HepG2 (cell line): Measurements from ENCODE around the gene MYO10. TPM values are rescaled to one million over a fixed set of nuclear protein-coding genes. Genes with fewer than 3 reads are reported as not detected.
"Not testable (repeated sequence)": the region's sequence is repeated elsewhere in the genome, so short reads cannot be mapped to it uniquely, and the experiment has no call there.

ENCODE experiments used
- ATAC-seq: fragments of 200-7000 bp; cut with Tn5 transposase; 3 replicates; pipeline ENCODE4 v1.9.1; 2020; ENCODE audit warnings: mild to moderate bottlenecking, moderate library complexity
- BruUV-seq: library from RNA; stranded (reverse); fragments of 400-500 nt; replicated peaks from 2 replicates; lab custom pipeline; 2021; lab: Mats Ljungman, UMichigan
- CTCF ChIA-PET: fragments of 300-600 bp; formaldehyde crosslinking; extraction: SDS; loops from one replicate; lab custom pipeline; 2021; ENCODE audit warnings: low total read pairs, inconsistent platforms, low intra/inter-chr PET ratio; lab: Yijun Ruan, JAX
- POLR2A ChIA-PET: fragments of 350-600 bp; sonication (Branson Sonifier 250); formaldehyde crosslinking; loops from one replicate; lab custom pipeline; 2020; ENCODE audit warnings: antibody characterized with exemption, inconsistent platforms; lab: Yijun Ruan, JAX
- DNase-seq: peaks from one replicate; pipeline ENCODE4 v3.0.0-alpha.2; 2015; ENCODE audit warnings: low spot score
- FAIRE-seq: peaks from 3 replicates; lab custom pipeline; 2011; peaks lifted over from hg19 to GRCh38; lab: Jason Lieb, UNC
- H2AFZ ChIP-seq: one replicate; pipeline ENCODE4 v1.6.1; 2011; ENCODE audit warnings: low read length, inconsistent platforms
- H3K27ac ChIP-seq: fragments of 300-600 bp; 3 replicates; pipeline ENCODE4 v1.8.0; 2011; ENCODE audit warnings: mixed run types, mild to moderate bottlenecking, mixed read lengths, low read length, inconsistent platforms; ENCODE audit not compliant: insufficient read depth; ENCODE audit errors: extremely low read length
- H3K27me3 ChIP-seq, 2 experiments: fragments of 200-600 bp in 1 of 2; 2 replicates in 1 of 2; 3 replicates in 1 of 2; pipeline versions ENCODE4 v1.6.0 to v1.8.0; 2011; ENCODE audit warnings: low read length in 2 of 2, mild to moderate bottlenecking in 2 of 2, moderate library complexity in 2 of 2, inconsistent platforms in 1 of 2; ENCODE audit not compliant: insufficient read depth in 2 of 2, control insufficient read depth in 1 of 2
- H3K36me3 ChIP-seq, 2 experiments: fragments of 200-600 bp in 1 of 2; replicated peaks in 1 of 2; 2 replicates in 1 of 2; 3 replicates in 1 of 2; pipeline versions ENCODE4 v1.5.1 to v1.8.0; 2011; ENCODE audit warnings: low read length in 2 of 2, inconsistent platforms in 1 of 2; ENCODE audit not compliant: insufficient read depth in 2 of 2, control insufficient read depth in 1 of 2
- H3K4me1 ChIP-seq: 2 replicates; pipeline ENCODE4 v1.5.1; 2012; ENCODE audit warnings: low read length, inconsistent platforms; ENCODE audit not compliant: insufficient read depth
- H3K4me2 ChIP-seq: 2 replicates; pipeline ENCODE4 v1.6.0; 2011; ENCODE audit warnings: low read depth, low read length, inconsistent platforms
- H3K4me3 ChIP-seq, 3 experiments: fragments of 200-600 bp in 1 of 3; sonication (generic), shearing (Covaris generic) in 1 of 3; replicated peaks in 1 of 3; 2 replicates each; pipeline ENCODE4 v1.5.1; 2011 to 2016; ENCODE audit warnings: low read length in 3 of 3, inconsistent platforms in 2 of 3, low read depth in 2 of 3, mild to moderate bottlenecking in 2 of 3, control low read depth in 1 of 3, mixed read lengths in 1 of 3; ENCODE audit not compliant: insufficient read depth in 1 of 3
- H3K79me2 ChIP-seq: one replicate; pipeline ENCODE4 v1.6.1; 2011; ENCODE audit warnings: low read length, inconsistent platforms; ENCODE audit not compliant: insufficient read depth
- H3K9ac ChIP-seq: 2 replicates; pipeline ENCODE4 v1.6.0; 2011; ENCODE audit warnings: mild to moderate bottlenecking, low read depth, low read length, inconsistent platforms; ENCODE audit not compliant: insufficient read depth
- H3K9me3 ChIP-seq: 2 replicates; pipeline ENCODE4 v1.5.1; 2012; ENCODE audit warnings: mild to moderate bottlenecking, low read length
- H4K20me1 ChIP-seq: 2 replicates; pipeline ENCODE4 v1.6.0; 2011; ENCODE audit warnings: inconsistent platforms, mild to moderate bottlenecking, low read length, moderate library complexity; ENCODE audit not compliant: insufficient read depth
- CC2D1A ChIP-seq: sonication (generic); formaldehyde crosslinking; IDR thresholded peaks from 2 replicates; pipeline ENCODE4 v1.8.1; 2023; ENCODE audit warnings: mild to moderate bottlenecking, missing genetic modification reagents
- MYNN ChIP-seq: sonication (generic); formaldehyde crosslinking; IDR thresholded peaks from 2 replicates; pipeline ENCODE4 v1.4.0; 2020; ENCODE audit warnings: mild to moderate bottlenecking, low read depth, missing genetic modification reagents
- RBM39 ChIP-seq: fragments of 200-400 bp; formaldehyde crosslinking; IDR thresholded peaks from one replicate; pipeline ENCODE4 v1.6.1; 2018; ENCODE audit warnings: antibody characterized with exemption, mild to moderate bottlenecking, low read depth, low read length; ENCODE audit not compliant: poor library complexity, severe bottlenecking
- REST ChIP-seq, 2 experiments: IDR thresholded peaks; 2 replicates each; pipeline ENCODE4 v1.6.1; 2011 to 2012; ENCODE audit warnings: low read length in 2 of 2, borderline replicate concordance in 1 of 2, low read depth in 1 of 2, mild to moderate bottlenecking in 1 of 2, moderate library complexity in 1 of 2
- WGBS: methylation state at CpG from one replicate; pipeline ENCODE4 v1.1.6; 2017; ENCODE audit warnings: low lambda C conversion rate; 5-methylcytosine and 5-hydroxymethylcytosine counted together
- in situ Hi-C: cut with HindIII; loops from 2 replicates; pipeline ENCODE4 v1.10.0; 2017; ENCODE audit warnings: low pct_unique_long_range_greater_than_20kb; ENCODE audit not compliant: extremely low pct_ligation_motif_present
- intact Hi-C: fragments of 100-400 bp; cut with micrococcal nuclease; formaldehyde crosslinking; loops from one replicate; pipeline ENCODE4 v1.10.0; 2022; ENCODE audit not compliant: unreplicated experiment
- polyA plus RNA-seq, 8 experiments: library from polyadenylated mRNA; depleted of rRNA in 3 of 8; stranded (reverse) in 7 of 8; unstranded in 1 of 8; fragments of >200 nt; fragmentation: Illumina TruSeq in 4 of 8; extraction: Trizol in 4 of 8; gene quantifications; 2 replicates each; pipeline versions ENCODE4 v1.2.1 to v1.2.3, GENCODE V29; 2011 to 2016; ENCODE audit warnings: low read depth in 4 of 8, missing spikeins in 1 of 8, mixed read lengths in 1 of 8; ENCODE audit not compliant: insufficient read depth in 1 of 8
- total RNA-seq, 5 experiments: library from RNA; depleted of rRNA; stranded (reverse); fragments of >200 nt; fragmentation: Illumina TruSeq; extraction: Trizol; gene quantifications; 2 replicates each; pipeline ENCODE4 v1.2.3, GENCODE V29; 2016; ENCODE audit warnings: low read depth in 1 of 5

The MYO10 gene
- total and polyA plus RNA-seq, 2 of the 13 experiments (the other 11 are each of a cell fraction or from before 2014, with no cell fraction given), result 4.5 to 14.0 TPM

GRCh38 chr5:16837305-16837704 lies 98.8 kb downstream of the MYO10 start (continued):
- no peak for TF ChIP-seq RBM39
- TF ChIP-seq CC2D1A (CRISPR knock-in tag), result no peak

- 70% methylated on average over 6 of the region's 6 CpGs for WGBS
- POLR2A ChIA-PET, result no interaction called here
- Histone ChIP-seq H3K27me3 (no peaks in the 10 kb centered on the region), H3K36me3 (no peaks in the 10 kb centered on the region), H3K9me3 (no peaks in the 10 kb centered on the region), H2AFZ (no peak overlapping the region), H3K79me2 (no peaks in the 10 kb centered on the region), H3K4me1 (no peaks in the 10 kb centered on the region), H3K4me2 (no peak overlapping the region), H3K9ac (no peak overlapping the region), H4K20me1 (no peaks in the 10 kb centered on the region), H3K4me3 (no peak overlapping the region), H3K27ac (no peak overlapping the region)
- CTCF ChIA-PET, result no interaction called here
- intact Hi-C loops (no loop called here), in situ Hi-C loops (no loop called here)
- DNase-seq, result no peak
- TF ChIP-seq MYNN (no peak), REST (IDR thresholded peaks at IDR 0.05; ENCODE audit: borderline replicate concordance in 1 of 2, low read depth in 1 of 2, low read length in 2 of 2) (peak in 1 of 2 experiments; percentile 61; a peak in 1 of 4 replicates)
- TF ChIP-seq, all 625 proteins: peak for 1
- FAIRE-seq (no peak), ATAC-seq (no peak)
- no TSS peak for BruUV-seq
Measured at GRCh38 chr5:16834029-16834428, 102.1 kb downstream of the MYO10 start.

- H4K20me1 ChIP-seq, in situ Hi-C loops, H3K79me2 ChIP-seq, CTCF ChIA-PET, H3K27ac ChIP-seq, H3K27me3 ChIP-seq, intact Hi-C loops, BruUV-seq, DNase-seq, H3K4me1 ChIP-seq, FAIRE-seq, H3K4me3 ChIP-seq, H3K4me2 ChIP-seq, H3K9ac ChIP-seq, ATAC-seq, POLR2A ChIA-PET, H3K9me3 ChIP-seq, H2AFZ ChIP-seq, H3K36me3 ChIP-seq: not testable (repeated sequence)
- 66% methylated on average over 7 of the region's 7 CpGs for WGBS
Measured at GRCh38 chr5:16831326-16831725, 104.8 kb downstream of the MYO10 start.
